ENCODE data around the gene PTPRZ1. TPM values are rescaled to one million over a fixed set of nuclear protein-coding genes. Genes with fewer than 3 reads are reported as not detected.

PTPRZ1 gene
- total and polyA plus RNA-seq, 12 donors, result 0.09 to 0.87 (median 0.36) TPM

DNA sequence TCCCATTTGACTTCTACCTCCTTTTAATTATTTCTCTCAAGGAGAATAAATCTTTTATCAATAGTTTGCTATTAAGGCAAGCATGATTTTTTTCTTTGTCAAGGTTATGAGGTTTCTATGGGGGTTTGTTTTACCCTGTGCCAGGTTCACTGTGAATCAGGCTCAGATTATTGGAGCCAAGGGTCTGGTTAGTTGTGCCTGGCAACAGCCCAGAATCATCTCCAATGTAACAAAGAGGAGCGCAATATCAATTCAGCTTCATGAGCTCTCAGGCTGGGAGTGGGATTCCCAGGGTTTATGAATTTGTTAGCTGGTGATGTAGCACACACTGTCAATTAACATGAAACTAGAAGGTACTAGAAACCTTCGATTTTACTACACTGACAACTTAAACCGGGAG lies 197.9 kb downstream of the PTPRZ1 start:
- intact Hi-C loops (cut with DNase I), result no loop called here
- Histone ChIP-seq H3K27ac (no peak overlapping the region), H3K27me3 (no peaks in the 10 kb centered on the region), H3K4me3 (no peak overlapping the region), H3K9me3 (no peaks in the 10 kb centered on the region), H3K36me3 (peaks cover 0 to 26% (median 4%) of the 10 kb centered on the region in 9 donors), H3K4me1 (no peaks in the 10 kb centered on the region)
- TF ChIP-seq, protein P1, sequence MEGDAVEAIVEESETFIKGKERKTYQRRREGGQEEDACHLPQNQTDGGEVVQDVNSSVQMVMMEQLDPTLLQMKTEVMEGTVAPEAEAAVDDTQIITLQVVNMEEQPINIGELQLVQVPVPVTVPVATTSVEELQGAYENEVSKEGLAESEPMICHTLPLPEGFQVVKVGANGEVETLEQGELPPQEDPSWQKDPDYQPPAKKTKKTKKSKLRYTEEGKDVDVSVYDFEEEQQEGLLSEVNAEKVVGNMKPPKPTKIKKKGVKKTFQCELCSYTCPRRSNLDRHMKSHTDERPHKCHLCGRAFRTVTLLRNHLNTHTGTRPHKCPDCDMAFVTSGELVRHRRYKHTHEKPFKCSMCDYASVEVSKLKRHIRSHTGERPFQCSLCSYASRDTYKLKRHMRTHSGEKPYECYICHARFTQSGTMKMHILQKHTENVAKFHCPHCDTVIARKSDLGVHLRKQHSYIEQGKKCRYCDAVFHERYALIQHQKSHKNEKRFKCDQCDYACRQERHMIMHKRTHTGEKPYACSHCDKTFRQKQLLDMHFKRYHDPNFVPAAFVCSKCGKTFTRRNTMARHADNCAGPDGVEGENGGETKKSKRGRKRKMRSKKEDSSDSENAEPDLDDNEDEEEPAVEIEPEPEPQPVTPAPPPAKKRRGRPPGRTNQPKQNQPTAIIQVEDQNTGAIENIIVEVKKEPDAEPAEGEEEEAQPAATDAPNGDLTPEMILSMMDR (IDR thresholded peaks at IDR 0.05), result no peak
- 89 to 91% methylated on average over 3 of the region's 3 CpGs for WGBS, 2 donors
- no peak for DNase-seq
- ATAC-seq, result no peak

DNA sequence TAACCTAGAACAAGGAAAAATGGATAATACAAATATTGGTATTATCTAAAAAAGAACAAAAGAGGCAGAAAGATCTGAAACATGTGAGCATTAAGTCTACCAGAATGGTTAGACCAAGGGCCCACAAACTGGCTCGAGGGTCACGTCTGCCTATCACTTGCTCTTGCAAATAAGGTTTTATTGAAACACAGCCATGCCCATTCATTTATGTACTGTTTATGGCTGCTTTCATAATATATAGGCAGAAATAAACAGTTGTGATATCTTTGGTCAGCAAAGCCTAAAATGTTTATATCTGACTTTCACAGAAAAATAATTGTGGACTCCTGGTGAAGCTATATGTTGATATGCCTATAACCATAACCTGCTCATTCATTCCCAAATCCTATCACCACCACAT lies 199.3 kb downstream of the PTPRZ1 start:
- no peak for DNase-seq
- H3K4me3 ChIP-seq, result no peak overlapping the region
- TF ChIP-seq, protein P1 (IDR thresholded peaks at IDR 0.05), result no peak
- no peaks in the 10 kb centered on the region for H3K4me1 ChIP-seq
- H3K27me3 ChIP-seq, result no peaks in the 10 kb centered on the region
- peaks cover 0 to 40% (median 16%) of the 10 kb centered on the region in 9 donors for H3K36me3 ChIP-seq
- H3K27ac ChIP-seq, result no peak overlapping the region
- H3K9me3 ChIP-seq, result no peaks in the 10 kb centered on the region
- ATAC-seq, result no peak
- WGBS, 2 donors, result 90 to 96% methylated on average over 2 of the region's 2 CpGs
- intact Hi-C loops (cut with DNase I), result no loop called here

DNA sequence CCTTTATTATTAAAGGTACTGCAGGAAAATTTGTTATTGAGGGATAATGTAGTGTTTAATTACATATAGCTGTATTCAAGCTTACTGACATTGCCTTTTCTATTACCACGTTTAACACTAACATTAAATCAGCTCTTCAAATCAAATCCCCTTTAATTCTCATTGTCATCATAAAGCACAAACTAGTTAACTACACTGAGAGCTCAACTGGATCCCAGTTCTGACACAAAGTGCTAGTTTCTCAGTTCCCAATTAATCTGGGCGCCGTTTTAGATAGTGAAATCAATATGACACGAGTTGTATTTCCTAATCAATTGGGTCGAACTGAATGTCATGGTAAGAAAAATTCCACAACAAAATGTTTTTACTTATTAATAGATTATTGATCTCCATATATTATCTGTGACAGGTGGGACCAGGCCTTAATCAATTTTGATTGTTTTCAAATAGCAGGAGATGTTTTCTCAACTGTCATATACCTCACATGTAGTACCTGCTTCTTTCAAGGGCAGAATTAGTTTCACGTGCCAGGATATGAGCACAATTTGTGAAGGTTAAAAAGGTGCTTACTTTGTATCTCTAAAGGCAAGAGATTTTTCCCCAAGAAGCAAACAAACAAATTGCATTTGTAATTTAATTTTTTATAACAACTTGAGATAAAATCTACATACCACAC lies 200.1 kb downstream of the PTPRZ1 start:
- H3K4me1 ChIP-seq, result no peaks in the 10 kb centered on the region
- H3K9me3 ChIP-seq, result no peaks in the 10 kb centered on the region
- 86 to 88% methylated on average over 6 of the region's 6 CpGs for WGBS, 2 donors
- ATAC-seq (no peak), DNase-seq (no peak)
- H3K36me3 ChIP-seq, result peaks cover 0 to 48% (median 22%) of the 10 kb centered on the region in 9 donors
- intact Hi-C loops (cut with DNase I), result no loop called here
- no peak overlapping the region for H3K4me3 ChIP-seq
- TF ChIP-seq, protein P1 (IDR thresholded peaks at IDR 0.05), result no peak
- H3K27me3 ChIP-seq, result no peaks in the 10 kb centered on the region
- H3K27ac ChIP-seq, result no peak overlapping the region

DNA sequence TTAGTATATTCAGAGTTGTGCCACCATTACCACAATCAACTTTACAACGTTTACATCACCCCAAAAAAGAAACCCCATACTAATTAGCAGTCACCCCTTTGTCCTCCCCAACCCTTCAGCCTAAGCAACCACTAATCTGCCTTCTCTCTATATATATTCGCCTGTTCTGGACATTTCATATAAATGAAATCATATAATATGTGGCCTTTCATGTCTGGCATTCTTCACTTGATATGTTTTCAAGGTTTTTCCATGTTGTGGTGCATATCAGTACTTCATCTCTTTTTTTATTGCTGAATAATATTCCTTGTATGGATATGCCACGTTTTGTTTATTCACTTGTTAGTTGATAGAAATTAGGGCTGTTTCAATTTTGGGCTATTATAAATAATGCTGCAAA lies 200.7 kb downstream of the PTPRZ1 start:
- TF ChIP-seq, protein P1 (IDR thresholded peaks at IDR 0.05), result no peak
- Histone ChIP-seq H3K27ac (no peak overlapping the region), H3K36me3 (peaks cover 0 to 54% (median 25%) of the 10 kb centered on the region in 9 donors), H3K27me3 (no peaks in the 10 kb centered on the region), H3K4me1 (no peaks in the 10 kb centered on the region), H3K4me3 (no peak overlapping the region), H3K9me3 (no peaks in the 10 kb centered on the region)
- ATAC-seq (no peak), DNase-seq (no peak)
- 81 to 86% methylated on average over 3 of the region's 3 CpGs for WGBS, 2 donors
- intact Hi-C loops (cut with DNase I), result no loop called here

All from heart right ventricle (tissue), 16 donors.